ENCODE measurements around the gene VSTM1.

VSTM1 gene

DNA sequence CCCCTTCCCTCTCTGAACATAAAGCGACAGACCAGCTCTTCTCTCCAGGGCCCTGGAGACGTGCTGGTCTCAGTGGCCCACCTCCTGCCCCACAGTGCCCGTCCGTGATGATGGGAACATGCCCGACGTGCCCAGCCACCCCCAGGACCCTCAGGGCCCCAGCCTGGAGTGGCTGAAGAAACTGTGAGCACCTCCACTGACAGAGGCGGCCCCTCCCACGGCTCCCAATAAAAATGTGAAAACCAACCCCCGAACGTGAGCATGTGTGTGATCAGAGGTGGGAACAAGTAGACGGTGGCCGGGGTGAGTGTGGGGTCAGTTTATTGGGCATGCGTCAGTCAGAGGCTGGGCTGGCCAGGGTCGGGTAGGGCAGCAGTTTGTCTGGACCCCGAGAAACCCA is 43.0 kb upstream of the VSTM1 start:
- H2AFZ ChIP-seq (ENCODE audit: low read depth, low read length), result no peak overlapping the region
- TF ChIP-seq EZH2phosphoT487 (IDR thresholded peaks at IDR 0.05; ENCODE audit: low read depth) (no peak), CTCF (IDR thresholded peaks at IDR 0.05; ENCODE audit: low read depth, low read length) (no peak)
- H3K27ac ChIP-seq (ENCODE audit: low read length), result no peak overlapping the region
- no peak overlapping the region for H3K9ac ChIP-seq (ENCODE audit: low read length)
- no peak overlapping the region for H3K4me2 ChIP-seq (ENCODE audit: low read length)
- no peak overlapping the region for H3K4me3 ChIP-seq (ENCODE audit: low read length)
- H4K20me1 ChIP-seq (ENCODE audit: insufficient read depth, low read length), result no peaks in the 10 kb centered on the region
- H3K27me3 ChIP-seq (ENCODE audit: low read depth, low read length), result no peaks in the 10 kb centered on the region
- H3K4me1 ChIP-seq (ENCODE audit: low read length), result peaks cover 6% of the 10 kb centered on the region; the same call in 1 of the 2 replicates
- peaks cover 30% of the 10 kb centered on the region for H3K79me2 ChIP-seq (ENCODE audit: low read length)
- no peaks in the 10 kb centered on the region for H3K9me3 ChIP-seq (ENCODE audit: insufficient read depth, low read length)
- H3K36me3 ChIP-seq (replicated peaks; ENCODE audit: low read depth, low read length), result peaks cover 46% of the 10 kb centered on the region

- Histone ChIP-seq H3K4me2 (ENCODE audit: low read length) (no peak overlapping the region), H3K36me3 (replicated peaks; ENCODE audit: low read depth, low read length) (peaks cover 45% of the 10 kb centered on the region)
Observed at GRCh38 chr19:54105796-54106195, 42.1 kb upstream of the VSTM1 start.

DNA sequence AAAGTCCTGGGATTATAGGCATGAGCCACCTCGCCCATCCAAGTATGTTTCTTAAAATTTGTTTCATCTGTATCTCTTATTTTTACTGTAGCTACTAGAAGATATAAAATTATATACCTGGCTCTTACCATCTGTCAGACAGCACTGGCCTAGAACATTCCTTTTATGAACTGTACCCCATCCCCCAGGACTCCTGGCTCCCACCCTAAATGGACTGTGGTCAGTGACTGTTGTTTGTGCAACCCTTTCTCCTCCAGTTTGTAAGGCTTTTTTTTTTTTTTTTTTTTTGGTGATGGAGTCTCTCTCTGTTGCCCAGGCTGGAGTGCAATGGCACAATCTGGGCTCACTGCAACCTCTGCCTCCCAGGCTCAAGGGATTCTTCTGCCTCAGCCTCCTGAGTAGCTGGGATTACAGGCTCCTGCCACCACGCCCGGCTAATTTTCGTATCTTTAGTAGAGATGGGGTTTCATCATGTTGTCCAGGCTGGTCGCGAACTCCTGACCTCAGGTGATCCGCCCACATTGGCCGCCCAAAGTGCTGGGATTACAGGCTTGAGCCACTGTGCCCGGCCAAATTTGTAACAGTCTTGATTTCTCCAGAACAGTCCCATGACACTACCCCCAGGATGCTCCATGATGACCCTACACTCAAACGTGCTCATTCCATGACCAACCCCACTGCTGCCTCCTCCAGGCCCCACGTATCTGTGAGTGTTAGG is 41.5 kb upstream of the VSTM1 start:
- TF ChIP-seq CTCF (IDR thresholded peaks at IDR 0.05; ENCODE audit: low read depth, low read length), result no peak
- no peak for TF ChIP-seq EZH2phosphoT487 (IDR thresholded peaks at IDR 0.05; ENCODE audit: low read depth)

More at GRCh38 chr19:54105796-54106195, 42.1 kb upstream of the VSTM1 start:
- TF ChIP-seq CTCF (IDR thresholded peaks at IDR 0.05; ENCODE audit: low read depth, low read length), result no peak
- no peak for TF ChIP-seq EZH2phosphoT487 (IDR thresholded peaks at IDR 0.05; ENCODE audit: low read depth)
- Histone ChIP-seq H3K79me2 (ENCODE audit: low read length) (peaks cover 30% of the 10 kb centered on the region), H2AFZ (ENCODE audit: low read depth, low read length) (no peak overlapping the region), H3K4me3 (ENCODE audit: low read length) (no peak overlapping the region), H4K20me1 (ENCODE audit: insufficient read depth, low read length) (no peaks in the 10 kb centered on the region), H3K27ac (ENCODE audit: low read length) (no peak overlapping the region), H3K9me3 (ENCODE audit: insufficient read depth, low read length) (no peaks in the 10 kb centered on the region), H3K27me3 (ENCODE audit: low read depth, low read length) (no peaks in the 10 kb centered on the region), H3K4me1 (ENCODE audit: low read length) (peaks cover 6% of the 10 kb centered on the region; the same call in 1 of the 2 replicates), H3K9ac (ENCODE audit: low read length) (no peak overlapping the region)

DNA sequence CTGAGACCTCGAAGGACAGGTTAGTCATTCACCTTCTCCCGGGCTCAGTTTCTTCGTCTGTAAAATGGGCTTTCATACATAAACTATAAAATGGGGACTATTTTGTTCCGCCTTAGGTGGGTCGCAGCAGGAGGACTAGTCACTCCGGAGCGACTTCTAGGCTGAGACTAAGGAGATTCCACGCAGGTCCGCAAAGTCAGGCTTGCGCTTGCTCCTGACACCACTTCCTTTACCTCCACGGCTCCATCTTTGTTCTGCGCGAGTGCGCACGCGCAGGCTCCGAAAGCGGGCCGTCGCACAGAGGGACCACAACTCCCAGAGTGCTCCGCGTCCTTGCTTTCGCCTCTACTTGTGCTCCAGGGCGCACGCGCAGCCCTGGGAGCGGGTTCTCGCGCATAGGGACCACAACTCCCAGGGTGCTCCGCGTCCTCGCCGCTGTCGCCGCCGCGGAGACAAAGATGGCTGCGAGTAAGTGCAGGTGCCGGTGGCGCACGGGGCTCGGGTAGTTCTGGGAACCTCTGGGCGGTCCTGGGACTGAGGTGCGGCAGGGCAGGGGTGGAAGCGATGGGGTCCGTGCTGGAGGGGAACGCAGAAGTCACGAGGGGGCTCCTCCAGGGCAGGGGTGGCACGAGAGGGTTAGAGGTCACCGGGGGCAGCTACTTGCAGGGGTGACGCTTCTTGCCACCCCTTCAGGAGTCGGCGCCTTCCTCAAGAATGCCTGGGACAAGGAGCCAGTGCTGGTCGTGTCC is 38.9 kb upstream of the VSTM1 start, which contains the start of gene NDUFA3:
NDUFA3 (plus strand) TSS at position 435 of the 749 bp plus-strand sequence; CDS start at position 459, 24 bp downstream.
- H3K4me1 ChIP-seq (ENCODE audit: low read length), result peaks cover 6% of the 10 kb centered on the region; the same call in 1 of the 2 replicates
- H2AFZ ChIP-seq (ENCODE audit: low read depth, low read length), result peak within 1 kb of the TSS; percentile 90
- no peaks in the 10 kb centered on the region for H3K27me3 ChIP-seq (ENCODE audit: low read depth, low read length)
- peaks cover 18% of the 10 kb centered on the region for H3K36me3 ChIP-seq (replicated peaks; ENCODE audit: low read depth, low read length)
- peak within 1 kb of the TSS; percentile 91 for H3K4me3 ChIP-seq (ENCODE audit: low read length)
- peak within 1 kb of the TSS; percentile 74 for H3K9ac ChIP-seq (ENCODE audit: low read length)
- H3K4me2 ChIP-seq (ENCODE audit: low read length), result peak within 1 kb of the TSS; percentile 99
- TF ChIP-seq CTCF (IDR thresholded peaks at IDR 0.05; ENCODE audit: low read depth, low read length) (no peak), EZH2phosphoT487 (IDR thresholded peaks at IDR 0.05; ENCODE audit: low read depth) (no peak)
- no peaks in the 10 kb centered on the region for H3K9me3 ChIP-seq (ENCODE audit: insufficient read depth, low read length)
- H3K27ac ChIP-seq (ENCODE audit: low read length), result peak within 1 kb of the TSS; percentile 28; the same call in 1 of the 2 replicates
- peaks cover 30% of the 10 kb centered on the region for H3K79me2 ChIP-seq (ENCODE audit: low read length)
- H4K20me1 ChIP-seq (ENCODE audit: insufficient read depth, low read length), result no peaks in the 10 kb centered on the region

More for the DNA sequence above, 41.5 kb upstream of the VSTM1 start:
- Histone ChIP-seq H3K4me2 (ENCODE audit: low read length) (no peak overlapping the region), H4K20me1 (ENCODE audit: insufficient read depth, low read length) (no peaks in the 10 kb centered on the region), H3K27me3 (ENCODE audit: low read depth, low read length) (no peaks in the 10 kb centered on the region), H3K27ac (ENCODE audit: low read length) (no peak overlapping the region), H3K9me3 (ENCODE audit: insufficient read depth, low read length) (no peaks in the 10 kb centered on the region), H2AFZ (ENCODE audit: low read depth, low read length) (no peak overlapping the region), H3K79me2 (ENCODE audit: low read length) (peaks cover 30% of the 10 kb centered on the region), H3K4me3 (ENCODE audit: low read length) (no peak overlapping the region), H3K36me3 (replicated peaks; ENCODE audit: low read depth, low read length) (peaks cover 40% of the 10 kb centered on the region), H3K4me1 (ENCODE audit: low read length) (peaks cover 6% of the 10 kb centered on the region; the same call in 1 of the 2 replicates), H3K9ac (ENCODE audit: low read length) (no peak overlapping the region)
